GM21390 (cell line): ENCODE results near the gene MAP3K9.

ENCODE experiments used
- ATAC-seq: cut with Tn5 transposase; IDR thresholded peaks from one replicate; pipeline ENCODE4 v1.9.1; 2021; ENCODE audit not compliant: unreplicated experiment

Gene MAP3K9

GRCh38 chr14:70702161-70702560 is 107.2 kb downstream of the MAP3K9 start:
- ATAC-seq, result no peak

- ATAC-seq, result no peak
Observed at GRCh38 chr14:70701610-70702009, 107.7 kb downstream of the MAP3K9 start.

GRCh38 chr14:70700955-70701585 is 108.2 kb downstream of the MAP3K9 start:
- ATAC-seq, result no peak

- no peak for ATAC-seq
Observed at GRCh38 chr14:70699646-70700045, 109.7 kb downstream of the MAP3K9 start.

GRCh38 chr14:70698288-70698687 is 111.0 kb downstream of the MAP3K9 start:
- no peak for ATAC-seq

- ATAC-seq, result no peak
Observed at GRCh38 chr14:70697701-70698100, 111.6 kb downstream of the MAP3K9 start.

- ATAC-seq, result no peak
Observed at GRCh38 chr14:70696026-70696425, 113.3 kb downstream of the MAP3K9 start.

GRCh38 chr14:70692210-70692609 is 117.1 kb downstream of the MAP3K9 start:
- no peak for ATAC-seq

- ATAC-seq, result no peak
Observed at GRCh38 chr14:70685474-70686197, 123.7 kb downstream of the MAP3K9 start.

GRCh38 chr14:70683983-70684382 is 125.3 kb downstream of the MAP3K9 start:
- ATAC-seq, result no peak

- no peak for ATAC-seq
Observed at GRCh38 chr14:70680748-70681147, 128.6 kb downstream of the MAP3K9 start.

GRCh38 chr14:70677341-70677740 is 132.0 kb downstream of the MAP3K9 start:
- ATAC-seq, result no peak
